Adrenal gland (tissue), 19 donors: ENCODE results near the gene FAM25A. TPM values are rescaled to one million over a fixed set of nuclear protein-coding genes. Genes with fewer than 3 reads are reported as not detected.
"Not testable (repeated sequence)": the region's sequence is repeated elsewhere in the genome, so short reads cannot be mapped to it uniquely, and the experiment has no call there.

Source experiments
- DNase-seq, 7 donors: peaks; one replicate each; pipeline ENCODE4 v3.0.0-alpha.2; 2019 to 2020
- H3K27ac ChIP-seq, 5 donors: fragments of 200-600 bp; sonication (generic) in 4 of 5; 1 replicate in 3 of 5; 2 replicates in 2 of 5; pipeline versions ENCODE4 v1.5.1 to v1.8.0; 2016 to 2020; ENCODE audit warnings: mild to moderate bottlenecking in 1 of 5
- H3K27me3 ChIP-seq: fragments of 200-600 bp; 2 replicates; pipeline ENCODE4 v1.8.0; 2021
- H3K36me3 ChIP-seq, 2 donors: fragments of 200-600 bp; replicated peaks in 1 of 2; 1 replicate in 1 of 2; 2 replicates in 1 of 2; pipeline versions ENCODE4 v1.5.1 to v1.8.0; 2018 to 2022
- H3K4me1 ChIP-seq, 2 donors: fragments of 200-600 bp; replicated peaks in 1 of 2; 1 replicate in 1 of 2; 2 replicates in 1 of 2; pipeline versions ENCODE4 v1.5.1 to v1.8.0; 2018 to 2021
- H3K4me3 ChIP-seq, 4 donors: fragments of 200-600 bp; sonication (generic) in 3 of 4; one replicate each; pipeline ENCODE4 v1.5.1; 2016 to 2018
- H3K9me3 ChIP-seq, 3 donors: fragments of 200-600 bp; sonication (generic) in 1 of 3; replicated peaks in 1 of 3; 1 replicate in 2 of 3; 2 replicates in 1 of 3; pipeline versions ENCODE4 v1.5.1 to v1.8.0; 2016 to 2021
- POLR2A ChIP-seq, 2 donors: fragments of 450-650 bp; IDR thresholded peaks; one replicate each; pipeline ENCODE4 v1.6.1; 2017; ENCODE audit warnings: antibody characterized with exemption in 2 of 2, mild to moderate bottlenecking in 2 of 2, moderate library complexity in 1 of 2
- WGBS, 4 donors: extraction: QIAGEN DNeasy Blood & Tissue Kit in 2 of 4; methylation state at CpG; one replicate each; pipeline versions ENCODE4 v1.1.5 to v1.1.7; 2013 to 2017; 5-methylcytosine and 5-hydroxymethylcytosine counted together
- intact Hi-C, 2 donors: fragments of 100-400 bp; cut with DNase I; formaldehyde crosslinking; loops; one replicate each; pipeline versions ENCODE4 v1.14.1 to v1.15.0; 2022 to 2023
- long read RNA-seq, 10 donors: library from polyadenylated mRNA in 3 of 10; unstranded in 2 of 10; stranded (forward) in 1 of 10; transcript quantifications; one replicate each; pipeline ENCODE4 v2.0.0 and lab custom pipeline, GENCODE V29; 2021 to 2026
- polyA plus RNA-seq, 3 donors: library from polyadenylated mRNA; stranded (reverse); fragments of 200-250 nt in 2 of 3; fragments of 350-450 nt in 1 of 3; fragmentation: Illumina TruSeq in 1 of 3; extraction: RNeasy Lipid Tissue Mini Kit (QIAGEN cat#74804) in 1 of 3; gene quantifications; one replicate each; pipeline ENCODE4 v1.2.3, GENCODE V29; 2013 to 2014
- total RNA-seq, 9 donors: library from RNA; depleted of rRNA in 4 of 9; stranded (reverse); fragments of >200 nt in 4 of 9; fragments of 120-200 nt in 1 of 9; fragmentation: NEBNext Ultra II Directional in 1 of 9; extraction: Animal tissue kit (Norgen Biotek cat#: 25700) in 1 of 9; gene quantifications; one replicate each; pipeline versions ENCODE4 v1.1.0 to v1.2.4, GENCODE V29; 2013 to 2023
- TF ChIP-seq, protein P1 (sequence below), 6 experiments: fragments of 450-650 bp in 4 of 6; fragments of 200-600 bp in 2 of 6; sonication (generic) in 1 of 6; IDR thresholded peaks; 1 replicate in 5 of 6; 2 replicates in 1 of 6; pipeline versions ENCODE4 v1.5.1 to v1.8.0; 2016 to 2021; ENCODE audit warnings: antibody characterized with exemption in 6 of 6, mild to moderate bottlenecking in 2 of 6, moderate library complexity in 1 of 6
- donor health status: healthy with polysubstance abuse.
- donor health status: Bipolar disorder and iron deficiency.
- donor health status: DM: yes; HTN: yes; CAD: no.
- donor health status: DM: no; HTN: no; CAD: no.
- donor health status: DM: no; HTN: no; CAD: no.
- donor health status: DM: yes; HTN: yes; CAD: no.

The FAM25A gene
- total RNA-seq (1 to 10 TPM in 3 of 9 donors, not detected in 6; 1.2 to 5.5 (median 2.0) TPM), polyA plus RNA-seq (10 to 100 TPM in 1 of 3 donors, 1 to 10 TPM in 2; 4.3 to 36.6 (median 6.3) TPM)
- long read RNA-seq, donor 1: 0 reads
- long read RNA-seq, donor 2: 0 reads
- long read RNA-seq, donor 3: 0 reads
- long read RNA-seq, donor 4, partial matches to known transcripts: 0 of 1 reads
- long read RNA-seq, donor 4, other reads (novel, unspliced or antisense): 0 of 1 reads
- long read RNA-seq, donor 5, partial matches to known transcripts: 0 of 1 reads
- long read RNA-seq, donor 5, other reads (novel, unspliced or antisense): 0 of 1 reads
- long read RNA-seq, donor 6, partial matches to known transcripts: 0 of 1 reads
- long read RNA-seq, donor 6, other reads (novel, unspliced or antisense): 0 of 1 reads
- long read RNA-seq, donor 7: 0 reads
- long read RNA-seq, donor 8: 0 reads
- long read RNA-seq, donor 9: 0 reads
- long read RNA-seq, donor 10: 0 reads

DNA sequence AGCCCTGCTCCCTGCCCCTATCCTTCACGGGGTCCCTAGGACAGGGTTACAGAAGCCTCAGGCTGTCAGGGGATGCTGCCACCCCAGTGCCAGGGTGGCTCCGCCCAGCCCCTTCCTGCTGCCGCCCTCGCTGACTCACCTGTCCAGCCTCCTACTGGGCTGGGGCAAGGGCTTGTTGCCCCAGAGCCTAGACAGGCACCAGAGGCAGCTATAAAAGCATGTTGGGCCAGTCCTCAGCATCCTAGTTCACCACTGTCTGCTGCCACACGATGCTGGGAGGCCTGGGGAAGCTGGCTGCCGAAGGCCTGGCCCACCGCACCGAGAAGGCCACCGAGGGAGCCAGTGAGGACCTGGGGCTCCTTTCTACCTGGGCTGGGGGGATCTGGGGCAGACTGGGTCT lies at the start of gene FAM25A:
TSS of gene FAM25A (plus strand) at position 239 of the 400 bp plus-strand sequence. CDS start at position 270, 31 bp downstream.
- H3K27ac ChIP-seq, intact Hi-C loops, H3K27me3 ChIP-seq, DNase-seq, H3K36me3 ChIP-seq, H3K9me3 ChIP-seq, H3K4me1 ChIP-seq, H3K4me3 ChIP-seq: not testable (repeated sequence)
- WGBS, 4 donors: 79 to 100% (median 83%) methylated on average over 1 to 9 of the region's 9 CpGs; no CpG with 5 or more reads in 1 of the 4 donors

DNA sequence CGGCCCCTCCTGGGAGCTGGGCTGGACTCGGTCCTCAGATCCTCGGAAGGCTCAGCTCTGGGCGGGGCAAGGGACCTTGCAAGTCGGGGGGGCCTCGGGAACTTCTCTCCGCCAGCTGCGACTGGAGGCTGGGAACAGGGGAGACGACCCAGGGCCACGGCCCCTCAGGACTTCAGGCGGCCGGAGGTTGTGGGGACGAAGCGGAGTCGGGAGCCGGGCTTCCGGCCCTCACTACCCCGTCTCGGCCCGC lies 49.2 kb upstream of the FAM25A start:
- Histone ChIP-seq H3K27ac (peak overlapping the region; percentile 75 to 98 (median 96)), H3K27me3 (no peaks in the 10 kb centered on the region), H3K4me3 (peak overlapping the region in 3 of 4 donors; percentile 69 to 74 (median 70)), H3K4me1 (peaks cover 33 to 52% of the 10 kb centered on the region in 2 donors), H3K36me3 (no peaks in the 10 kb centered on the region), H3K9me3 (no peaks in the 10 kb centered on the region)
- TF ChIP-seq POLR2A (IDR thresholded peaks at IDR 0.05): peak; percentile 82 to 93
- TF ChIP-seq, protein P1, sequence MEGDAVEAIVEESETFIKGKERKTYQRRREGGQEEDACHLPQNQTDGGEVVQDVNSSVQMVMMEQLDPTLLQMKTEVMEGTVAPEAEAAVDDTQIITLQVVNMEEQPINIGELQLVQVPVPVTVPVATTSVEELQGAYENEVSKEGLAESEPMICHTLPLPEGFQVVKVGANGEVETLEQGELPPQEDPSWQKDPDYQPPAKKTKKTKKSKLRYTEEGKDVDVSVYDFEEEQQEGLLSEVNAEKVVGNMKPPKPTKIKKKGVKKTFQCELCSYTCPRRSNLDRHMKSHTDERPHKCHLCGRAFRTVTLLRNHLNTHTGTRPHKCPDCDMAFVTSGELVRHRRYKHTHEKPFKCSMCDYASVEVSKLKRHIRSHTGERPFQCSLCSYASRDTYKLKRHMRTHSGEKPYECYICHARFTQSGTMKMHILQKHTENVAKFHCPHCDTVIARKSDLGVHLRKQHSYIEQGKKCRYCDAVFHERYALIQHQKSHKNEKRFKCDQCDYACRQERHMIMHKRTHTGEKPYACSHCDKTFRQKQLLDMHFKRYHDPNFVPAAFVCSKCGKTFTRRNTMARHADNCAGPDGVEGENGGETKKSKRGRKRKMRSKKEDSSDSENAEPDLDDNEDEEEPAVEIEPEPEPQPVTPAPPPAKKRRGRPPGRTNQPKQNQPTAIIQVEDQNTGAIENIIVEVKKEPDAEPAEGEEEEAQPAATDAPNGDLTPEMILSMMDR (IDR thresholded peaks at IDR 0.05): no peak
- WGBS, 4 donors: 0 to 3% (median 1%) methylated on average over 10 to 20 of the region's 20 CpGs; no CpG with 5 or more reads in 1 of the 4 donors
- DNase-seq: no peak
- intact Hi-C loops: no loop called here

DNA sequence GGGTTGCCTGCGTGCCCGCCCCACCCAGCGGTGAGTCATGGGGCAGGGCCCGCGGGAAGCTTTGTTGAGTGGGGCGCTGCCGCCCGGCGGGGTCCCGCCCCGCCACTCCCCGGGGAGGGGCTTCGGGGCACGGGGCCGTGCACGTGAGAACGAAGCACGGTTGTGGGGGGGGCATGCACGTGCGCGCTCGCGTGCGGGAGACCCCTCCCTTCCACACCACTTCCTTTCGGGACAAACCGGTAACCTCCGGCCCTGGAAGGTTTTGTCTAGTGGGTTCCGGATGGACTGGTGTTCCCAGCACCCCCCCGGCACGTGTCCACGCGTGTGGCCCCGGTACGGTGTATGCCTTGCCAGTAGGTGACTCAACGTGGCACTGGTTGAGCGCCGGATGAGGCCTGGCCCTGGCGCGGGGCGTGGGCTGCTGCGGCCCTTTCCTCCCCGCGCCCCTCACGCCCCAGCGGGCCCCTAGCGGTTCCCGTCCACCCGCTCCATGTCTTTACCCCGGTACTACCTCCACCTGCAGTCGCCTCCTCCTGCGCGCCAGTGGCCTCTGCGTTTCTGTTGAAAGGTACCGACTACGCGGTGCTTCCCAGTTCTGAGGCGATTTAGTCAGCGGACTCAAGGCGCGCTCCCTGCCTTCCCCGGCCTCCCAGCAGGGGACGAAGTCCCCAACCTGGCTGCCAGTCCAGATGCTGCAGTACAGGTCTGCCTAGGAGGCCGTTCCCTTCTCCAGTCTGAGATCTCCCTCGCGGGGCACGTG lies 48.7 kb upstream of the FAM25A start:
- 0 to 20% (median 9%) methylated on average over 12 to 66 of the region's 66 CpGs for WGBS, 4 donors
- H3K4me1 ChIP-seq: peaks cover 28 to 47% of the 10 kb centered on the region in 2 donors

DNA sequence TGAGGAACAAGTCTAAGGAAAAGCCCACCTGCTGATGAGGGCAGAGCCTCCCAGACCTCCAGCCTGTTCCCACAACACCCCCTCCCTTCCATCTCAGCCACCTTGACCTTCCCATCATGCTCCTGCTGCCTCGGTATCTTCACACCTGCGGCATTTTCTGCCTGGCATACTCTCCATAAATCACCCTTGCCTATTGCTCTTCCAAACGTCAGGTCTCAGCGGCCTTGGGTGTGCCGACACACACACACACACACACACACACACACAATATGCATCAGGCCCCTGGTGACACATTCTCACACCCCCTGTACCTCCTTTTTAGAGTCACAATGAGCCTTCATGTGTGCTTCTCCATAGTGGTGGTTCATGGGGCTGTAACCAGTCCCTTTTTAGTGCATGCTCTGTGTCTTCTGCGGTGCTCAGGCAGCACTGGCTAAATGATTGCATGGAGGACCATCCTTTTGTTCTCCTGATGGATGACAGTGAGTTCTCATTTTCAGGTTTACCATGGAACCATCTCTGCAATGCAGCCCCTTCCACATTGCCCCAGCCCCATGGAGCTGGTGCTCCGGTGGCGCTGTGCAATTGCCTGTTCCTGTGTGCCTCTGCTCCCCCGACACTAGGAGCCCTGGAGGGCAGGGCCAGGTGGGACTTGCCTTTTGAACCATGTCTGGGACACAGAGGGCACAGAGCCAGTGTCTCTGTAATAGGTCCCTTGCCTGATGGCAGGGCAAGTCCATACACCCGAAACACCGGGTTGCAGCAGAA lies 47.3 kb upstream of the FAM25A start:
- DNase-seq: peak in 6 of 7 donors; percentile 24 to 52 (median 38)
- 66 to 76% (median 71%) methylated on average over 8 to 11 of the region's 11 CpGs for WGBS, 4 donors
- TF ChIP-seq, protein P1 (IDR thresholded peaks at IDR 0.05): no peak
- no peak for TF ChIP-seq POLR2A (IDR thresholded peaks at IDR 0.05)
- H3K36me3 ChIP-seq: no peaks in the 10 kb centered on the region
- H3K27me3 ChIP-seq: no peaks in the 10 kb centered on the region
- H3K9me3 ChIP-seq: no peaks in the 10 kb centered on the region
- peaks cover 23 to 36% of the 10 kb centered on the region in 2 donors for H3K4me1 ChIP-seq
- H3K27ac ChIP-seq: peak overlapping the region in 3 of 5 donors; percentile 45 to 97 (median 96)
- no peak overlapping the region for H3K4me3 ChIP-seq
- intact Hi-C loops: no loop called here

More for the DNA sequence above, 48.7 kb upstream of the FAM25A start:
- TF ChIP-seq, protein P1 (IDR thresholded peaks at IDR 0.05): peak in 4 of 6 experiments; percentile 34 to 50 (median 44)
- TF ChIP-seq POLR2A (IDR thresholded peaks at IDR 0.05): peak in 1 of 2 donors; percentile 17
- intact Hi-C loops: no loop called here
- Histone ChIP-seq H3K4me3 (peak overlapping the region in 2 of 4 donors; percentile 70 to 74), H3K36me3 (no peaks in the 10 kb centered on the region), H3K9me3 (no peaks in the 10 kb centered on the region), H3K27ac (peak overlapping the region; percentile 75 to 98 (median 96)), H3K27me3 (no peaks in the 10 kb centered on the region)
- peak; percentile 93 to 97 (median 94) for DNase-seq
